ENCODE data around the gene NIPAL4.
"Not testable (repeated sequence)": the region's sequence is repeated elsewhere in the genome, so short reads cannot be mapped to it uniquely, and the experiment has no call there.

The NIPAL4 gene

GRCh38 chr5:157463621-157464518 is 3.9 kb downstream of the NIPAL4 start:
- no peak for DNase-seq (ENCODE audit: low read depth)

GRCh38 chr5:157464519-157465171 is 4.6 kb downstream of the NIPAL4 start:
- peak; percentile 77 for DNase-seq (ENCODE audit: low read depth)

GRCh38 chr5:157468293-157468965 is 8.4 kb downstream of the NIPAL4 start:
- no peak for DNase-seq (ENCODE audit: low read depth)

- no peak for DNase-seq (ENCODE audit: low read depth)
These were observed 9.1 kb downstream of the NIPAL4 start for GRCh38 chr5:157469073-157469472.

- no peak for DNase-seq (ENCODE audit: low read depth)
These were observed 9.7 kb downstream of the NIPAL4 start for GRCh38 chr5:157469687-157470086.

- no peak for DNase-seq (ENCODE audit: low read depth)
These were observed 10.6 kb downstream of the NIPAL4 start for GRCh38 chr5:157470631-157471030.

GRCh38 chr5:157471709-157472108 is 11.7 kb downstream of the NIPAL4 start:
- DNase-seq (ENCODE audit: low read depth) = no peak

- DNase-seq (ENCODE audit: low read depth) = peak; percentile 32
These were observed 13.6 kb downstream of the NIPAL4 start for GRCh38 chr5:157473383-157474320.

- DNase-seq (ENCODE audit: low read depth) = no peak
These were observed 15.4 kb downstream of the NIPAL4 start for GRCh38 chr5:157475432-157475831.

- DNase-seq (ENCODE audit: low read depth) = peak; percentile 22
These were observed 16.8 kb downstream of the NIPAL4 start for GRCh38 chr5:157476702-157477408.

GRCh38 chr5:157477814-157478494 is 17.9 kb downstream of the NIPAL4 start:
- DNase-seq (ENCODE audit: low read depth) = no peak

- DNase-seq (ENCODE audit: low read depth) = no peak
These were observed 18.7 kb downstream of the NIPAL4 start for GRCh38 chr5:157478726-157479125.

- DNase-seq (ENCODE audit: low read depth) = no peak
These were observed 19.2 kb downstream of the NIPAL4 start for GRCh38 chr5:157479166-157479565.

- DNase-seq (ENCODE audit: low read depth) = no peak
These were observed 19.8 kb downstream of the NIPAL4 start for GRCh38 chr5:157479612-157480510.

GRCh38 chr5:157481265-157481664 is 21.3 kb downstream of the NIPAL4 start:
- DNase-seq (ENCODE audit: low read depth) = no peak

GRCh38 chr5:157481666-157482065 is 21.7 kb downstream of the NIPAL4 start:
- DNase-seq (ENCODE audit: low read depth) = no peak

GRCh38 chr5:157482702-157483101 is 22.7 kb downstream of the NIPAL4 start:
- DNase-seq (ENCODE audit: low read depth) = not testable (repeated sequence)

- no peak for DNase-seq (ENCODE audit: low read depth)
These were observed 24.8 kb downstream of the NIPAL4 start for GRCh38 chr5:157484768-157485167.

GRCh38 chr5:157485340-157485739 is 25.3 kb downstream of the NIPAL4 start:
- no peak for DNase-seq (ENCODE audit: low read depth)

All from HS-5 (cell line).